Mucosa of descending colon (tissue), 3 donors: ENCODE measurements around the gene ZNF423. TPM values are rescaled to one million over a fixed set of nuclear protein-coding genes. Genes with fewer than 3 reads are reported as not detected.

Experiments
- ATAC-seq: fragments of 200-7000 bp; cut with Tn5 transposase; one replicate; pipeline ENCODE4 v1.9.1; 2020; ENCODE audit warnings: mild to moderate bottlenecking, moderate library complexity
- DNase-seq, 3 donors: peaks; one replicate each; pipeline ENCODE4 v3.0.0-alpha.2; 2020
- H3K36me3 ChIP-seq: fragments of 200-600 bp; one replicate; pipeline ENCODE4 v1.8.0; 2021; ENCODE audit warnings: low read depth, mild to moderate bottlenecking
- H3K4me1 ChIP-seq: fragments of 200-600 bp; one replicate; pipeline ENCODE4 v1.8.0; 2021; ENCODE audit warnings: low read depth, mild to moderate bottlenecking
- H3K4me3 ChIP-seq: fragments of 200-600 bp; one replicate; pipeline ENCODE4 v1.8.0; 2021; ENCODE audit warnings: mild to moderate bottlenecking
- H3K9me3 ChIP-seq: fragments of 200-600 bp; one replicate; pipeline ENCODE4 v1.8.0; 2021; ENCODE audit warnings: mild to moderate bottlenecking
- CTCF ChIP-seq: fragments of 200-600 bp; IDR thresholded peaks from one replicate; pipeline ENCODE4 v1.8.0; 2022; ENCODE audit warnings: antibody characterized with exemption, mild to moderate bottlenecking
- intact Hi-C, 2 donors: fragments of 100-400 bp; cut with DNase I in 1 of 2; cut with micrococcal nuclease in 1 of 2; formaldehyde crosslinking; loops; one replicate each; pipeline versions ENCODE4 v1.11.0 to v1.11.1; 2022; cut with DNase I, micrococcal nuclease
- total RNA-seq, 3 donors: library from RNA; stranded (reverse); fragmentation: NEBNext Ultra II Directional in 2 of 3; extraction: Animal tissue kit (Norgen Biotek cat#: 25700) in 2 of 3; gene quantifications; one replicate each; pipeline versions ENCODE4 v1.2.1 to v1.2.4, GENCODE V29; 2021 to 2023
- donor health status: DM: no; HTN: no; CAD: no; lungs with moderate emphysema.
- donor health status: DM: no; HTN: no; CAD: no.
- donor health status: DM: no; HTN: yes; CAD: no.

The ZNF423 gene
- total RNA-seq, 3 donors from 2014 or later, result 6.7 to 11.6 (median 11.0) TPM

GRCh38 chr16:49658531-49658930 lies 197.4 kb downstream of the ZNF423 start:
- H3K36me3 ChIP-seq, result no peaks in the 10 kb centered on the region
- intact Hi-C loops, result no loop called here
- H3K9me3 ChIP-seq, result no peaks in the 10 kb centered on the region
- ATAC-seq, result no peak
- no peak for TF ChIP-seq CTCF
- peaks cover 3% of the 10 kb centered on the region for H3K4me1 ChIP-seq
- no peak overlapping the region for H3K4me3 ChIP-seq
- DNase-seq, result peak in 1 of 3 donors; percentile 26

DNA sequence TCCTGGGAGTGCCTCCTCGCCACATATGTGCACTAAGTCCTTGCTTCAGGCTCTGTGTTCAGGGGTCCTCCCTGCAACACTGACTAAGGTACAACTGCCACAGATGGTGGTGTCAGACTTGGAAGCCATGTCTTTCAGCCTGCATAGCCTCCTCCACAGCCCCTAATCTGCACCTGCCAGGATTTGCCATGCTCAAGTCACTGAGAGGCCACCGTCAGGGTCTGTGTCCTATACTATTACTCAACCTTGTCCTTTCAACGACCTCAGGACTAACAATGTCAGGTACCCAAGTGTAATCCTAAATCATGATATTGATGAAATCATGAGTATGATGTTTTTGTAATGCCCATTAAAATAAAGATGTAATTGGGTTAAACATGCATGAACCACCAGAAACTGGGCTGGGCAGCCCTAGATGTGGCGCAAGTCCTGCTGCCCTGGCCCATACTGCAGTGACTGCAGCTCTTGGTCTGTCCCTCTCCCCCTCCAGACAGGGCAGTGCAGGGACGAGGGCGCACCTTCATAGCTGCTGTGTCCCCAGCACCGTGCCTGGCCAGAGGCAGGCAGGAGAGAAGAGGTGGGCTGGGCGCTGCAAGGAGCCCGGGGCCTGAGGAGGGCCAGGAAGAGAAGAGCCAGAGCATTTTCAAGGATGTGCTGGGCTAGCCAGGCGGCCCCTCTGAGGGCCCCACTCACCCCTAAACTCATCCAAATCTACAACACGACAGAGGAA lies 198.0 kb downstream of the ZNF423 start:
- Histone ChIP-seq H3K9me3 (no peaks in the 10 kb centered on the region), H3K4me1 (no peaks in the 10 kb centered on the region), H3K36me3 (no peaks in the 10 kb centered on the region), H3K4me3 (no peak overlapping the region)
- no peak for TF ChIP-seq CTCF
- ATAC-seq (peak; percentile 16), DNase-seq (peak in 1 of 3 donors; percentile 17)
- intact Hi-C loops, result no loop called here

DNA sequence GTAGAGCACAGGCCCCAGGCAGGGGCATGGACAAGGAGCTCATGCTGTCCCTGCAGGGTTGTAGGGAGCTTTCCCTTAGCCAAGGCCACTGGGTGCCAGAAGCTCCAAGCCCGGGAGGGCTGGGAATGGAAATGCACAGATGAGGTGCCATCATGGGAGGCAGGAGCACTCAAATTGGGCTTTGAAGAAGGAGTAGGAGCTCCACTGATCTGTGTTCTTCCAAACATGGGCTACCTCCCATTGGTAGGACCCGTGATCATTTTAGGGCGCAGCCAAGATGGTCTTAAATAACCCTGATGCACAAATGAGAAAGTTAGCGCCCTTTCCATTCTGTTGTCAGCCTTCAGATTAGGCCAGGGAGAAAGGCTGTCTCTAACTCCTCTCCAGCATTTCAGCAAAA lies 201.5 kb downstream of the ZNF423 start:
- intact Hi-C loops, result no loop called here
- H3K4me1 ChIP-seq, result no peaks in the 10 kb centered on the region
- DNase-seq (no peak), ATAC-seq (no peak)
- no peaks in the 10 kb centered on the region for H3K9me3 ChIP-seq
- no peak for TF ChIP-seq CTCF
- H3K4me3 ChIP-seq, result no peak overlapping the region
- no peaks in the 10 kb centered on the region for H3K36me3 ChIP-seq

DNA sequence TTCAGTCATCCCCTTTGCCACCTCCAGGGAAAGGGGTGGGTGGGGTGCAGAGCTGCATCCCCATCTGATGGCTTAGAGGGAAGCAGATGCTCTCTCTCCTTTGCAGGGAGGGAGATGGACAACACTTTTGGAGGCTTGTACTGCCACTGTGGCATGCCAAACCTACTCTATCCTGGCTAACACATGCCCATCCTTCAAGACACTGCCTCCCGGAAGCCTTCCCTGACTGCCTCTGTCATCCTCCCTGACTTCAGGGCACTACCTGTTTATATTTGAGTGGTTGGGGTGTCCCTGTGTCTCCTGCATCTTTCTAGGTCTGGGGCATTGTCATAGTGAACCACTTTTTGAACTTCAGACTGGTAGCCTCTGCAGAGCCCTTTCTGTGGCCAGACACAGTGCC lies 202.3 kb downstream of the ZNF423 start:
- H3K4me1 ChIP-seq, result no peaks in the 10 kb centered on the region
- no peaks in the 10 kb centered on the region for H3K9me3 ChIP-seq

GRCh38 chr16:49653173-49653570 lies 202.7 kb downstream of the ZNF423 start:
- no peaks in the 10 kb centered on the region for H3K4me1 ChIP-seq
- DNase-seq, result no peak
- intact Hi-C loops, result no loop called here
- no peak for ATAC-seq
- peaks cover 3% of the 10 kb centered on the region for H3K9me3 ChIP-seq
- no peaks in the 10 kb centered on the region for H3K36me3 ChIP-seq
- H3K4me3 ChIP-seq, result no peak overlapping the region
- no peak for TF ChIP-seq CTCF

More for the DNA sequence above, 202.3 kb downstream of the ZNF423 start:
- intact Hi-C loops, result no loop called here
- TF ChIP-seq CTCF, result no peak
- H3K36me3 ChIP-seq, result no peaks in the 10 kb centered on the region
- DNase-seq, result no peak
- no peak overlapping the region for H3K4me3 ChIP-seq
- no peak for ATAC-seq
